Renal cortex interstitium (tissue), 11 donors: ENCODE results near the gene C2. TPM values are rescaled to one million over a fixed set of nuclear protein-coding genes. Genes with fewer than 3 reads are reported as not detected.
"Not testable (repeated sequence)": the region's sequence is repeated elsewhere in the genome, so short reads cannot be mapped to it uniquely, and the experiment has no call there.

Experiments
- DNase-seq, 11 donors: peaks; one replicate each; pipeline ENCODE4 v3.0.0-alpha.2; 2013; ENCODE audit warnings: low read depth in 9 of 11, low spot score in 4 of 11; ENCODE audit errors: extremely low read depth in 1 of 11
- polyA plus RNA-seq, 3 donors: library from polyadenylated mRNA; unstranded; fragments of 120-200 nt; gene quantifications; one replicate each; pipeline ENCODE4 v1.2.1, GENCODE V29; 2013; ENCODE audit not compliant: insufficient read length in 3 of 3

The C2 gene
- polyA plus RNA-seq, 3 donors, result 3.0 to 4.2 (median 4.0) TPM

DNA sequence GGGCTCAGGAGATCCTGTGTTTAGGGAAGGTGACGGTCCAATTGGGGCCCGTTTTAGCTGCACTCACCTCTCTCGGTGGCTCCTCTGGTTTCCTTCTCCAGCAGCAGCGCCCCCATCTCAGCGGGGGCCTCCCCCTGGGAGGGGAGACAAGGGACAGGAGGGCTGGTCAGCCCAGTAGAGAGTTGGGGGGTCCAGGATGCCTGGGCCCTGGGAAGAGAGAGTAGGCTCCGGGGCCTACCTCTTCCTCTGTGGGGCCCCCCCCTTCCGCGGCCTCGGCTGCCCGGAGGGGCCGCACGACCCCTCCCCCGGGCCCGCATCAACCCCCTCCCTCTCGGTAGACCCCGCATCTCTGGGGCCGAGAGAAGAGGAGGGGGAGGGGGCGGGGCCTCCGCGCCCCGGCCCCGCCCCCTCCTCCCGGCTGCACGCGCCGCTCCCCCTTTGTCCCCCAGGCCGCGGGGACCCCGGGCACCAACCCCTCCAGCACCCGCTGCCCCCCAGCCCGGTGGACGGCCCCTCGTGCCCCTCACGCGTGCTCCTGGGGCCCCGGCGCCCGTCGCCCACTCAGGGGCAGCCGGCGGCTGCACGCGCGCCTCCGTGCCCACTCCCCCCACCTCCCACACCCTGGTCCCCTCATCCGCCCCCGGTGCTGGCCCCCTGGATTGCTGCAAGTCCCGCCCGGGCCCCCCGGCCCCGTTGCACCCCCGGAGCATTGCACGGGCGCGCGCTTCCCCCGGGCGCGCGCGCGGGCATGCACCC lies 30.5 kb upstream of the C2 start:
- DNase-seq, result no peak

DNA sequence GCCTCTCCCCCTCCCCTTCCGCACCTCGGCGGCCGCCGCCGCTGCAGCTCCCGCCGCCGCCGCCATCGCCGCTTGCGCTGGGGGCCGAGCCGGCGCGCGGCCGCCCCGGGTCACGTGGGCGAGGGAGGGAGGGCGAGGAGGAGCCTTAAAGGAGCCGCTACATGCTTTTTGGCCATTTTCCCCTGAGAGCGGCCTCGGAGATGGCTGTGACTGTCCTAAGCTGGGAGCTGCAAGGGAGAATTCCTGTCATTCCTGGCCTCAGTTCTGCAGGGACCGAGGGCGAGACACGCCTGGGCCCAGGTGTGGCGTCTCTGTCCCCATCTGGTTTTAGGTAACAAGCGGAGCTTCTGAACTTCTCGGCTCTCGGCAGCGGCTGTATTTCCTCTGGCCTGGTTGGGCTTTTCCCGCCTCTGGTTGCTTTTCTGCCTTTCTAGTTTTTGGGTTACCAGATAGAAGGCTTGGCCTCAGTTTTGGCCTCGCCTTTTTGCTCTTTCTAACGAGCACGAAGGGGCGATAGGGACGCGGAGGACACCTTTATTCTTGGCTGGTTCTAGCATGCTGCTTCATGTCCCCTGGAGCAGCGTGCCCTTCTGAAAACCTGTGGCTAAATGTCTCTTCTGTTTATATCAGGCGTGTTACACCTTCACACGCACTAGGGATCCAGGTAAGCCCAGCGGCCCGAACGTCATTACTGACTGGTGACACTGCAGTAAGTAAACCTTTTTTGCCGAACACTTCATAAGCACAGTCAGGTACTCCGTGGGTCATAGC lies 29.7 kb upstream of the C2 start, which contains the start of gene EHMT2:
TSS of gene EHMT2 (minus strand) at position 87 of the 771 bp plus-strand sequence. CDS start at position 66, 21 bp downstream.
- DNase-seq, result peak in 10 of 11 donors; percentile 72 to 86 (median 80)

GRCh38 chr6:31898383-31899011 lies 29.0 kb upstream of the C2 start:
- DNase-seq, result peak in 2 of 11 donors; percentile 26 to 29

GRCh38 chr6:31899215-31899614 lies 28.3 kb upstream of the C2 start:
- no peak for DNase-seq

DNA sequence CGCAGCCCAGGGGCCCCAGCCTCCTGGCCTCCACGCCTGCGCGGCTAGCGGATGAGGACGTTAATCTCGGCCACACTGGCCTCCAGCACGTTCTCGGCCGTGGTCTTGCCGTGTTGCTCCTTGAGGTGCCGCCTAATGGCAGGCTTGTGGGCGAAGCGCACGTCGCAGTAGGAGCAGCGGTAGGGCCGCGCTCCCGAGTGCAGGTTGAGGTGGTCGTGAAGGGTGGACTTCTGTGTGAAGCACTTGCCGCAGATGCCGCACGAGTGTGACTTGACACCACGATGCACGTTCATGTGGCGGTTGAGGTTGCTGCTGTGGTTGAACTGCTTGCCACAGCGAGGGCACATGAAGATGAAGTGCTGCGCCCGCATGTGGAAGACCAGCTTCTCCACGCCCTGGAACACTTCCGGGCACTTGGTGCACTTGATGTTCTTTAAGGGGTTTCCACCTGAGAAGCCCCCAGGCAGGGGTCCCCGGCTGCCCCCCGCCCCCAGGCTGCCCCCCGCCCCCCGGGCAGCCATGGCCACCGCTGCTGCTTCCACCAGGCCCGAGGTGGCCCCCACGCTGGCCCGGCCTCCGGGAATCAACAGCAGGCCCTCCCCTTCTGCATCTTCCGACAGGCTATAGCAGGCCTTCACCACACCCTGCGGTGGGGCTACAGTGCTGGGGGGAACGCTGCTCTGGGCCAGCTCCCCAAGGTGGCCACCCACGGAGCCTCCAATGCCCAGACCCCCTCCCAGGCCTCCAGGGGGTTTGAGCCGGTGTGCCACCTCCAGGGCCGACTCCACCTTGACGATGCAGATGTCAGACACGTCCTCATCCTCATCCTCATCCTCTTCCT lies 27.4 kb upstream of the C2 start:
- DNase-seq, result no peak

DNA sequence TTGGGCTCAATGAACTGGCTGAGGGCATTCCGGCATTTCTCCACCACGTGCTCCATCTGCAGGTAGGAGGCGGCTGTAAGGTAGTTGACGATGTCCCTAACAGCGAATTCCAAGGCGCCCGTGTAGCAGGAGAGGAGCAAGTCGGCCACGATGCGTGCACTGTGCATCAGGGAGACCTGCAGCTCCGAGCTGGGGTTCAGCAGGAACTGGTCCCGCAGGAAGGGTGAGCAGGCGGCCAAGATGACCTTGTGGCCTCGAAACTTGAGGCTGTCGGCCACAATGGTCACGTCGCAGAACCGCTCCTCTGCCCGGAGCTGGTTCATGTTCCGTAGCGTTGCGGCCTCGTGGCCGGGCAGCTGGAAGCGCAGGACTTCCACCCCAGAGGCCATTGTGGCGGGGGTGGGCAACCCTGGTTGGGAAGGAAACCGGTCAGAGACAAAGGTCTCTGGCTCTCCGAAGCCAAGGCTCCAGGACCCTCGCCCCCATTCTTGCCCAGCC lies 26.6 kb upstream of the C2 start:
- DNase-seq, result peak in 2 of 11 donors; percentile 13 to 20

GRCh38 chr6:31901415-31901952 lies 26.0 kb upstream of the C2 start:
- peak in 3 of 11 donors; percentile 10 to 20 (median 18) for DNase-seq

- DNase-seq, result peak; percentile 91 to 98 (median 97)
Measured at GRCh38 chr6:31901953-31902643, 25.4 kb upstream of the C2 start, which contains the start of gene ZBTB12. ZBTB12 (minus strand) TSS chr6:31902086; CDS start chr6:31901305, 781 bp downstream.

GRCh38 chr6:31903957-31904356 lies 23.6 kb upstream of the C2 start:
- DNase-seq, result no peak

DNA sequence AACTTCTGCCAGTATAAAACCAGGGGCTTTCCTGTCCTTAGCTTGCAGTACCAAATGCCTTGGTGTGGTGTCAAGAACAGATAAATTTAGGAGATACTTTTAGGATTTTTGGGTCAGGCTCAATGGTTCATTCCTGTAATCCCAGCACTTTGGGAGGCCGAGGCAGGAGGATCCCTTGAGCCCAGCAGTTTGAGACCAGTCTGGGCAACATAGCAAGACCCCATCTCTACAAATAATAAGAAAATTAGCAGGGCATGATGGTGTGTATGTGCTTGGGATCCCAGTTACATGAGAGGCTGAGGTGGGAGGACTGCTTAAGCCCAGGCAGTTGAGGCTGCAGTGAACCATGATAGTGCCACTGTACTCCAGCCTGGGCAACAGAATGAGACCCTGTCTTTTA lies 22.5 kb upstream of the C2 start:
- DNase-seq, result no peak

GRCh38 chr6:31906122-31906521 lies 21.4 kb upstream of the C2 start:
- DNase-seq, result no peak

DNA sequence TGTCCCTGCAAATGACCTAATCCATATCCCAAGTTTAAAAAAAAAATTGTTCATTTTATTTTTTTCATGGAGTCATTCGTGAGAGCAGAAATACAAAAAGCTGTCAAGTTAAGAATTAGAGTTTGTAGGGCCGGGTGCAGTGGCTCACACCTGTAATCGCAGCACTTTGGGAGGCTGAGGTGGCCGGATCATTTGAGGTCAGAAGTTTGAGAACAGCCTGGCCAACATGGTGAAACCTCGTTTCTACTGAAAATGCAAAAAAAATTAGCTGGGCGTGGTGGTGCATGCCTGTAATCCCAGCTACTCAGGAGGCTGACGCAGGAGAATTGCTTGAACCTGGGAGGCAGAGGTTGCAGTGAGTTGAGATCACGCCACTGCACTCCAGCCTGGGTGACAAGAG lies 20.8 kb upstream of the C2 start:
- DNase-seq, result not testable (repeated sequence)

DNA sequence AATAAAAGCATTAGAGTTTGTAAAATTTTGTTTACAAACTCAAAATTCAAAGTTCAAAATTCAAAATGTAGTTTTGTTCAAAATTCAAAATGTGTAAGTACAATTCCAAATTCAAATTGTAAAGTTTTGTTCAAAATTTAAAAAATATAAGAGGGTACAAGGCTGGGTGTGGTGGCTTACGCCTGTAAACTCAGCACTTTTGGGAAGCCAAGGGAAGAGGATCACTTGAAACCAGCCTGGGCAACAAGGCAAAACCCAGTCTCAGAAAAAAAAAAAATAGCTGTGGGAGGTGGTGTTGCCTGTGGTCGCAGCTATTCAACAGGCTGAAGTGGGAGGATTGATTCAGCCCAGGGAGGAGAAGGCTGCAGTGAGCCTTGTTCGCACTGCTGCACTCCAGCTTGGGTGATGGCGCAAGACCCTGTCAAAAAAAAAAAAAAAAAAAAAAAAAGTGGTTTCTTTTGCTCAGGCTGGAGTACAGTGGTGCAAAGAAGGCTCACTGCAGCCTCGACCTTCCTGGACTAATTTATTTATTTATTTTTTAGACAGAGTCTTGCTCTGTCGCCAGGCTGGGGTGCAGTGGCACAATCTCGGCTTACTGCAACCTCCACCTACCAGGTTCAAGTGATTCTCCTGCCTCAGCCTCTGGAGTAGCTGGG lies 20.2 kb upstream of the C2 start:
- DNase-seq, result peak in 2 of 11 donors; percentile 15 to 27

DNA sequence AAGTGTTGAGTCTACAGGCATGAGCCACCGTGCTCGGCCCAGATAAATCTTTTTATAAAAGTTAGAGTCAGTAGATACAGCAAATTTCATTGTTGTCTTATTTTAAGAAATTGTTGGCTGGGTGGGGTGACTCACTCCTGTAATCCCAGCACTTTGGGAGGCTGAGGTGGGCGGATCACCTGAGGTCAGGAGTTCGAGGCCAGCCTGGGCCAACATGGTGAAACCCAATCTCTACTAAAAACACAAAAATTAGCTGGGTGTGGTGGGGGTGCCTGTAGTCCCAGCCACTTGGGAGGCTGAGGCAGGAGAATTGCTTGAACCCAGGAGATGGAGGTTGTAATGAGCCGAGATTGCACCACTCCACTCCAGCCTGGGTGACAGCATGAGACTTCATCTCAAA lies 19.3 kb upstream of the C2 start:
- not testable (repeated sequence) for DNase-seq

DNA sequence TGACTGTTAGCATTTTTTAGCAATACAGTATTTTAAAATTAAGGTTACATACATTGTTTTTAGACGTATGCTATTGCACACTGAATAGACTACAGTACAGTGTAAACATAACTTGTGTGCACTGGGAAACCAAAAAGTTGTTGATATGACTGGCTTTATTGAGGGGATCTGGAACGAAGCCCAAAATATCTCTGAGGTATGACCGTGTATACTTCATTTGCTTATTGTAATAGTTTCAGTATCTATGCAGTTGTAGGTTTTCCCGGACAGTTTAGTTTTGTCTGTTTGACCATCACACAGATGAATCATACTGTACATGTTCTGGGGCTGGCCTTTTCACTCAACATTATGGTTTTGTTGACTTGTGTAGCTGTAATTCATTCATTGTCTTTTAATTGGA lies 18.7 kb upstream of the C2 start:
- no peak for DNase-seq

- not testable (repeated sequence) for DNase-seq
Measured at GRCh38 chr6:31909298-31909697, 18.2 kb upstream of the C2 start.

- no peak for DNase-seq
Measured at GRCh38 chr6:31911826-31912585, 15.5 kb upstream of the C2 start.
